NCI-H446 treated with DMSO at 0.1 percent for 48 hours (cell line): ENCODE results near the gene NEUROD6.

Source experiments
- DNase-seq: peaks from one replicate; lab custom pipeline; 2025; lab: John Stamatoyannopoulos, UW

Gene NEUROD6

GRCh38 chr7:31333291-31333690 lies 7.2 kb downstream of the NEUROD6 start:
- no peak for DNase-seq

DNA sequence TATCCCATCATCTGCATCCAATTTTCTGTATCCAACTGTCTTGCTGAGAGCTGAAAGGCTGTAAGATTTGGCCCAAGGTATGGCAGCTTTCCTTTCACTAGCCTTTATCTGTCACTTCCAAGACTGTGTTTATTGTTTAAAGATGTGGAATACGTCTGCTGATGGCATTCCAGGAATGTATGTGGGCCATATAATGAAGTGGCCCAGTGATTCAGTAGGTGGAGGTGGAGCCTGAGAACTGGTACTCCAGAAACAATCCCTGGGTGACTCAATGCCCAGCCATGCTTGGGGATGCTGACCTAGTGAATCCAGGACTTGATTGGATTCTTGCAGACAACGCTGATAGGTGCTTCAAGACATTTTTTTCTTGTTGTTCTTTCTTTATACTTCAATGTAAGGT lies 13.5 kb downstream of the NEUROD6 start:
- DNase-seq = no peak

GRCh38 chr7:31326416-31326815 lies 14.1 kb downstream of the NEUROD6 start:
- no peak for DNase-seq

GRCh38 chr7:31323101-31323500 lies 17.4 kb downstream of the NEUROD6 start:
- DNase-seq = no peak

GRCh38 chr7:31320675-31321074 lies 19.9 kb downstream of the NEUROD6 start:
- no peak for DNase-seq

GRCh38 chr7:31318313-31318712 lies 22.2 kb downstream of the NEUROD6 start:
- DNase-seq = no peak

DNA sequence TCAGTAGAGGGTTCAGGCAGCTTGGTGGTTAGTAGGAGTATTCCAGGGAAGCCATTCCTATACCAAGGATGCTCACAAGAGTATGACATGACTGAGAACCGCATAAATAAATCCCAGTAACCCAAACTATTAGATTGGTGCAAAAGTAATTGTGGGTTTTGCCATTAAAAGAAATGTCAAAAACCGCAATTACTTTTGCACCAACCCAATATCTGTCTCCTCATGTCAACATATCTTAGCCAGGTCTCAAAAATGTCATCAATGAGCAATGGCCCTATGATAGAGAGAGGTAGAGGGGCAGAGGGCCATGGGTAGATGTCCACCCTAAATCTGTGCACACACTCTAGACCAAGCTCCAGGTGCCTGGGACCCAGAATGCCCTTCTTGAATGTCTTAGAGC lies 23.6 kb downstream of the NEUROD6 start:
- no peak for DNase-seq

DNA sequence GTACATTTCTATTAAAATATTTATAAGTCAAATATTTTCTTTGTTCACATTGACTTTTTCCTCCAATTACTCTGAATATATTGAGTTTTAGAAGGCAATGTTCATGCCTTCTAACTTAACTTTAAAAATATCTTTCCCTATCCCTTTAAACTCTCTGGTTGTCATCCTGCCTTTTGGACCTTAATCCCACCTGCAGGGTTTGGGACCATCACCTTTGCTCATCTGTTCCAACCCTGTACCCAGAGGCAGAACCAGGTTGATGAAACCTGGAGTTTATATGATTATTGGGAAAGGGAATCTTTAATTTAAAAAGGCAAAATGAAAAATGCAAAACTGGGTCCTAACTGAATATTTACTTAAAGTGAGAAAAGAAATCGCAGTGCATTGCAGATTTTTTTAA lies 24.8 kb downstream of the NEUROD6 start:
- DNase-seq = no peak

DNA sequence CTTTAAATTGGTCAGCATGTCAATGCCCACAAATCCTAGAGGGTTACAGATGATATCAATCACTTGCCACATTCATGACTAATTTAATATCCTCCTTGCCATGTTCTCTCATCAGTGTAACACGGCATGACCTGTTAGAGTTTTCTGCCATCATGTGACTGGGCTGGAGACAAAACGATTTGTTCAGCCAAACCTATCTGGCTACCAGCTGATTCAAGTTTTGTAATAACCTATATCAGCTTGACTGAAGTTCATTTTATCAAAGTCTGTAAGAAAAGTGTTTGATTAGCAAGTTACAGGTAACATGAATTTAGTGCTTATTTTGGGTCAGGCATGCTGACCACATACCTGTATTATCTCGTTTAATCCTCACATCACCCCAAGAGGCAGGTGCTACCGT lies 25.7 kb downstream of the NEUROD6 start:
- no peak for DNase-seq

DNA sequence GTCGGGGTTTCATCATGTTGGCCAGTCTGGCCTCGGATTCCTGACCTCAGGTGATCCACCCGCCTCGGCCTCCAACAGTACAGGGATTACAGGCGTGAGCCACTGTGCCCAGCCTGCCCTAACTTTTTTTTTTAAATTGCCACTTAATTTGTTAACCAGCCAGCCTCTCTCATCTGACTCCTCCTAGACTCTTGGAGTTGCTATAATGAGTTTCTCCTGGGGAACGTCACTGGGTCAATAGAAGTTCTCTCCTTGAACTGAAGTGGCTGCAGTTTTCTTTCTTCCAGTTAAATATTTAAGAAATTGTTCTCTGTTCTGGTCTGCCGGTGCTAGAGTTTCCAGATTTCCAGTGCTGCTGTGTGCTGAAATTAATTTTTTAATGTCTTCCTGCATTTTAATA lies 27.6 kb downstream of the NEUROD6 start:
- no peak for DNase-seq

- no peak for DNase-seq
Measured at GRCh38 chr7:31311552-31311951, 29.0 kb downstream of the NEUROD6 start.

GRCh38 chr7:31310321-31310935 lies 30.1 kb downstream of the NEUROD6 start:
- no peak for DNase-seq

GRCh38 chr7:31309407-31309806 lies 31.1 kb downstream of the NEUROD6 start:
- no peak for DNase-seq

- no peak for DNase-seq
Measured at GRCh38 chr7:31308652-31309051, 31.9 kb downstream of the NEUROD6 start.

DNA sequence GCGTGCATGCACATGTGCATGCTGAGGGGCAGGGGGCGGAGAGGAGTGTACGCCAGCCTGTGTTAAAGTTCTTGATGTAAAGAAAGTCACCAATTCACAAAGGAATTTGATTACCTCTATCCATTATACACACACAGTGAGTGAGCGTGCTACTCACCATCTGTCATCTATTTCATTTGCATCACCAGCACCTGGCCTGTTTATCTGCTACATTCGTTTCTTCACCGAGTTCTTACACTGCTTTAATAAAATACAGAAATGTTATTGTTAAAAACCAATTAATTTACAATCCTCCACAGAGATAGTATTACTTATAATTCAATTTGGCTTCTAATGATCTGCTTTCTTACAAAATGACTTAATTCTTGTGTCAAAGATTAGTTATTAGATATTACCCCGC lies 32.6 kb downstream of the NEUROD6 start:
- no peak for DNase-seq

GRCh38 chr7:31305260-31305659 lies 35.3 kb downstream of the NEUROD6 start:
- DNase-seq = no peak

DNA sequence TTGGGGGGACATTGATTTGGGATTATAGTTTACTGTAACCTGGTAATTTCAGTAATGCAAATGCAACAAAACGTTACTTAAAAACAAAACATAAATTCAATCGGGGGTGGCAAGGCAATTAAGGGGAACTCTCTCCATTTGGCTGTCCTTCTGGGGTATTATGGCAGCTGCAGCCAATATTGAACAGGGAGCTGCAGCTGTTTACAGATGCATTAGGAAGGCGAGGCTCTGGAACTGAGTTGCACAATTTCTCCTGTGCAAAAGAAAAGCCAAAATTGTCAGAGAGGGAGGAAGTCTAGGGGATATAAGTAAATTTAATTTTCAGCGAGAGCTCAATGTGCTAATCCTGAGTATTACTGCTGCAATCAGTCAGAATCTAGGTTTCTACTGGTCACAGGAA lies 36.1 kb downstream of the NEUROD6 start:
- DNase-seq = no peak

- DNase-seq = no peak
Measured at GRCh38 chr7:31302356-31302755, 38.2 kb downstream of the NEUROD6 start.

DNA sequence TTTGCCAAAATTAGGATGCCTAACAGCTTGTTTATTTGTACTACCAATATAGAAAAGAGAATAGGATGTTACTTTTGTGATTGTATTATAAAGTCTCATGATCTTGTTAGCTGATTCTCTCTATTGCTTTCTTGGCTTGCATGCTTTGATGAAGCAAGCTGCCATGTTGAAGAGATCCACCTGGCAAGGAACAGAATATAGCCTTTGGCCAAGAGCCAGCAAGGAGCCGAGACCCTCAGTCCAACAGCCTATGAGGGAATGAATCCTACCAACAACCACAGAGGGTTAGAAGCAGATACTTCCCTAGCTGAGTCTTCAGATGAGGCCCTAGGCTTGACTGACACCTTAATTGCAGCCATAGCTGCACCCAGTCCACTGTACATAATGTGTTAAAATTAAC lies 41.2 kb downstream of the NEUROD6 start:
- DNase-seq = no peak

GRCh38 chr7:31290601-31291000 lies 49.9 kb downstream of the NEUROD6 start:
- DNase-seq = no peak
